Measurements from ENCODE around the gene DRAXIN.
A peak's percentile ranks its signal among the peaks of the same experiment; 100 is the strongest.

DRAXIN gene

DNA sequence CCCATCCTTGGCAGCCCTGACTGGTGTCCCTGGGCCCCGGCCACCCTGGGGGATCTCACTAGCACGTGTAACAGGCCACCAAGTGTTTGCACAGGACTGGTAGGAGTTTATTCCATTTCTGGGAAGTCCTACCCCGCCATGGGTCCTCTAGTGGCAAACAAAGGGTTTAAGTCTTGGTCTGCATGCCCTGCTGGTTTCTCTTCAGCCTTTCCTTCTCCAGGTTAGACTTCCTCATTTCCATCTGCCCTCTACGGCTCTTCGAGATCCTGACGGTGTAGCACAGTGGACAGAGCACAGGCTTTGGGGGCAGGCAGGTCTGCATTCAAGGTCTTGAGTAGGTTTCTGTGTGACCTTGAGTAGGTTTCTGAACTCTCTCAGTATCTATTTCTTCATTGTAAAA, 47.3 kb downstream of the DRAXIN start:
- DNase-seq = no peak

DNA sequence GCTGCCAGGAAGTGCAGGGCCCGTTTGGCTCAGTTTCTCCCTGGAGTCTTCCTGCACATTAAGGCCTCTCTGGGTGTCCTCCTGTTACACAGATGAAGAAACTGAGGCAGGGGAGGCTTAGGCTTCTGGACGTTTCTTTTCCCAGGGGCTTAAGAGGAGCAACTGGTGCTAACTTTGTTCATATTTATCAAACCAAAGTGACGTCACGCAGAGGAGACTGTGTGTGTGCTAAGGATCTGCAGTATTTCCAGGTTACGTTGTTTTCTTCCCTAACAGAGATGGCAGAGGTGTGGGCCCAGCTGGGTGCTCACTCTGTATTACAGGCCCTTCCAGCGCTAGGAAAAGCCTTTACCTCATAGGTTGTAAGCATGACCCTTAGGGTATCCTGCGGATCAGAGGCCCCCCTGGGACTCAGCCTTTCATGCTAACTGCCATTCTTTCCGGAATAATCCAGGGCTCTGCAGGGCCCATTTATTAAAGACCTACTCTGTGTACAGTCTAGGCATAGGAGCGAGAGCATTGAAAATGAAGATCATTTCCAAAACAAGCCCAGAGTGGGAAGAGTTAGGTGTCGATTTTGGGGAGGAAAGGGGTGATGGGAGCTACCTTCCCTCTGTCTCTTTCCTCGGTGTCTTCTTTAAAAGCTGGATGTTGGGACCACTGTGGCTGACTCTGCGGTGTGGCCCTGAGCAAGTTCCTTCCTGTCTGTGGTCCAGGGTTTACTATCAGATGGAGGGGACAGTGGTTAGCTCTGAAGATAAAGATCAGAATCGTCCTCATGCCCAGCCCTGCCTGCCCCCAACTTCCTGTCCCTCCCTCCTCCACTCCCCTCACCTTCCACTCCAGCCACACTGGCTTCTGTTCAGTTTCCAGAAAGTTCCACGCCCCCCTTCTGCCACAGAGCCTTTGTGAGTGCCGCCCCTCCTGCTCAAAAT, 49.0 kb downstream of the DRAXIN start:
- no peak for DNase-seq

DNA sequence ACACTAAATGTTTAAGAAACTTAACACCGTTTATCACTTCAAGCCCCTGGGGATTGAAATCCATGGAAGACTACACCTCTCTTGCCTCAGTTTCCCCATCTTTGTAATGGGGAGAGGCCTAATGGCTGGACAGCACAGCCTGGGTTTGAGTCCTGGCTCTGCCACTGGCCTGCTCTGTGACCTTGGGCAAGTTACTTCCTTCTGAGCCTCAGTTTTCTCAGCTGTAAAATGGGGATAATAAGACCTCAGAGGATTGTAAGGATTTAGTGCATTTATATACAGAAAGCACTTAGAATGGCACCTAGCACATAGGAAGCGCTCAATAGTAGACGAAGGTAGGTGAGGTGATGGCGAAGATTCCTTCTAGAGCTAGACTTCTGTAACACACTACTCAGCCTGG, 50.0 kb downstream of the DRAXIN start:
- no peak for DNase-seq

DNA sequence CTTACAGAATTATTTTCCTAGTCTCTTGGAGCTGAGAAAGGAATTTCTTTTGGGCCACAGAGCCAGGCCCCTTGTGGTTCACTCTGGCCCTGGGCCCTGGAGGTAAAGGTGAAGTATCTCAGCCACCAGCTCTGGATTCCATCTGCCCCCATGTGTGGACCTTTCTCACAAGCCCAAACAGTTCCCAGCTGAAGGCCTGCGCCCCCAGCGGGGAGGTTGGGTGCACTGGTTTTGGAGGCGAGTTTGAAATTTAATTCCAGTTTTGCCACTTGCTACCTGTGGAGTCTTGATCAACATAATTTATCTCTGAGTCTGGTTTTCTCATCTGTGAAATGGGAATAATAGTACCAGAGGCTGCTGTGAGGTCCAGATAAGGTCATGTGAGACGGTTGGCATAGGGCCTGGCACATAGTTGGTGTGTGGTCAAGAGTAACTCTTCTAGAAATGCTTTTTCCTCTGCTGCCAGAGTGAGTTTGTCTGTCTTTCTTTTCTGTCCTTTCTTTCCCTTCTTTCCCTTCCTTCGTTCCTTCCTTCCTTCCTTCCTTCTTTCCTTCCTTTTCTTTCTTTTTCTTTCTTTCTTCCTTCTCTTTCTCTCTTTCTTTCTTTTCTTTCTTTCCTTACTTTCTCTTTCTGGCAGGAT, 50.5 kb downstream of the DRAXIN start:
- no peak for DNase-seq

DNA sequence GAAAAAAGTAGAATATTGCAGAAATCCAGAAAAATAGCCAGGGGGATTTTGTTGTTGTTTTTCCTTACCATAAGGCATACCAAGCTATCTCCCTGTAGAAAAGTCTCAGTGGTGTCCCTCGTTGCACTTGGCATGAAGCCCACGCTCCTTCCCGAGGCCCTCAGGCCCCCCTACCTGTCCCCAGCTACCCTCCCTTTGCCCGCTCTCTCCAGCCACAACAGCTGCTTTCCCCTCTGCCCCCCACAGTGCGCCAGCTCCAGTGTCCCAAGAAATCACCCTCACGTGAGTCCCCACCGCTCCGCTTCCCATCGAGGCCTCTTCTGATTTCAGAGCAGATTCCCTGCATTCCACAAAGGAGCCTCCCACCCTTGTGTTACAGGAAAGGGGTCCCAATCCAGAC, 52.8 kb downstream of the DRAXIN start:
- no peak for DNase-seq

DNA sequence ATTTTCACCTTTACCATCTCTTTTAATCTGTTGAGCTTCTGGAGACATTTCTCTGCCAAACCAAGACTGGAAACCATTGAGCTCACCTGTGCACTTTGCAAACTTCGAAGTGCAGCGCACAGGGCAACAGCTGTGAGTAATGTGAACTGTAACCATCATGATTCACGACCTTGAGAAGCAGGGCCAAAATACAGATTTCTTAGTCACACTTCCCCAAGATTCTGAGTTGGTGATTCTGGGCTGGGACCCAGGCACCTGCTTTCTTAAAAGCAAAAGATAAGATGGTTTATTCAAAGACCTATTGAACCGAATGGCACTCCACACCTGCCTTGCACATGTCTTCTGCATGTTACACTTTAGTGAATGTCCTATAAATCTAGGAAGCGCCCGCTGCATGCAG, 54.6 kb downstream of the DRAXIN start:
- DNase-seq = no peak

DNA sequence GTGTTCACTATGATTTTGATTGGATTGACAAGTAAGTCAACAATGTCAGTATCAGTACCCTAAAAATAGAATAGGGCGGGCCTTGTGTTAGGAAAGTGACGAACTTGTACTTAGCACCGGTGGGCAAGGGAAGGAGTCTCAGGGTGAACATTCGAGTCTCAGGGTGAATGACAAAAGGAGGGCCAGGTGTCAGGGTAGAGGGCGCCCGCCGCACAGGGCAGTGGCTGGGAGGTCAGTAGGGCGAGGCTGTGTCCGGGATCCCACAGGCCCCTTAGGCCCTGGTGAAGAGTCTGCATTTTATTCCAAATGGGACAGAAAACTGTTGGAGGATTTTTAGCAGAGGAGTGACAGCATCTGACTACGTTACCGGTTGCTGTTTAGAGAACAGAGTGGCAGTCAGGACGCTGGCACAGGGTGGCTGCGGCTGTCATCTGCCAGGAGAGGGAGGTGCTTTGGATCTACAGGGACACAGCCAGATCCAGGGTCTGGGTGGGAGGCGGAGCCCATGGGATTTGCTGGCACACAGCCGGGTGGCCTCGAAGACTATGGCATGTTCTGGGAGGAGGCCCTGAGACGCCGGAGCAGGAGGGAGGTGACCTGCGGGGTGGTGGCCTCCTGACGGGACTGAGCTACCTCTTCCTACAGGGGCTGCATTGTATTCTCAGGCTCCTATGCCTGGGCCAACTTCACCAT, 55.4 kb downstream of the DRAXIN start:
- DNase-seq = no peak

DNA sequence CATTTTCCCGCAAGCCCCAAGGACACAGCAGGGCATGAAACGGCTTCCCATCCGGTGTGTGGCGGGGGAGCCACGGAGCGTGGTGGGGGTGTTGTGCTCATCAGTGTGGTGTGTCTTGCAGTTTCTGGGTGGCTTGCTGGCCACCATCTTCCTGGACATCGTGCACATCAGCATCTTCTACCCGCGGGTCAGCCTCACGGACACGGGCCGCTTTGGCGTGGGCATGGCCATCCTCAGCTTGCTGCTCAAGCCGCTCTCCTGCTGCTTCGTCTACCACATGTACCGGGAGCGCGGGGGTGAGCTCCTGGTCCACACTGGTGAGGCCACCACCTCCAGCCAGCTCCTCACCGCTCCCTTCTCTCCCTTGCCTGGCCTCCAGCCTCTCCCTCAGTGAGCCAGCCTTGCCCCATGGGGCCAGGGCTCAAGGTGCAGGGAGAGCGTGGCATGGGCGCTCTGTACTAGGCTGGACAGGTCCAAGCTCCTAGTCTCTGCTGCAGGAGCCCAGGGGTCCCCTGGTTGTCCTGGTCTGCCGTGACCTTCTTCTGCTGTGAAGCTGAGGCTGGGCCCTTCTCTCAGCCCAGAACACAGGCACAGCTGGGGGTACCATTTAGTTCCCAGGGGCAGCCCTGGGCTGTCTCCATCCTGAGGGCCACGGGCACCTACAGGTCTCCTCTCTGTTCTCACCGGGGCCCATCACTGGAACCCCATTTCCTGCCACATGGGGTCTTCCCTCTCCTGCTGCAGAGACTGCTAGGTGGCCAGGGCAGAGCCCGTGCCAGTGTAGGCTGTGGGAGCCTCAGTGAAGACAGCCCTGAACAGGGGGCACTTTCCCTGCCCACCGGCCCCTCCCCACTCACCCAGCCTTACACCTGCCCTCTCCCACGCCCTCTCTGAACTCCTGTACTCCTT, 57.0 kb downstream of the DRAXIN start:
- no peak for DNase-seq

DNA sequence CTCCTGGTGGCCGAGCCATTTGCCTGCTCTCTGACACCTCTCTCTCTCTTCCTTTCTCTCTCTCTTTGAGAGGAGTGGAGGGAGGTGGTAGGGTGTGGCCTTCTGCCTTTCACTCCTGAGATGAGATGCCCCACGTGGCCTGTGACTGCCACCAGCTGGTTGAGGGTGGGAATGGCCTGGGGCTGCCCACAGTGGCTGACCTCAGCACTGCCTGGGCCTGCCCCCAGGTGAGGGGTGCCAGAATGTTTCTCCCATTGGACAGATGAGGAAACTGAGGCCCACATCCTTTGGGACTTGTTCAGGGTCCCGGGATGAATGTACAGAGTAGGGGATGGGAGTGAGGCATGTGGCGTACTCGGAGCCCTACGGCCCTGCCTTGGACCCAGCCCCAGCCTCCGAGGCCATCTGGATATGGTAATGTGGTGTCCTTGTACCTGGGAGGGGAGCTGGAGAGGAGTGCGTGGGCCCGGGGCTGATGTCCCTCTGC, 57.7 kb downstream of the DRAXIN start:
- DNase-seq = peak; percentile 71

DNA sequence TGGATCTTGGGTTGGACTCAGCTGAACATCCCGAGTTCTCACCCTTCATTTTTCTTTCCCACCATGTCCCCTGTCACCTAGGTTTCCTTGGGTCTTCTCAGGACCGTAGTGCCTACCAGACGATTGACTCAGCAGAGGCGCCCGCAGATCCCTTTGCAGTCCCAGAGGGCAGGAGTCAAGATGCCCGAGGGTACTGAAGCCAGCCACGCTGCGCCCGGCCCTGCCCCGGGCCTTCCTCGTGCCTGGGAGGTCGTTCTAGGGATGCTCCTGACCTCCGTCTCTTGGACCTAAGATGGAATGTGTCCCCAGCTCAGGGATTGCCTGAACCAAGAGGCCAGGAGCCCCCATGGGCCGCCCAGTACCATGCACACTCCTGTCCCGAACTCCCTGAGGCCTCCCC, 58.5 kb downstream of the DRAXIN start:
- DNase-seq = no peak

DNA sequence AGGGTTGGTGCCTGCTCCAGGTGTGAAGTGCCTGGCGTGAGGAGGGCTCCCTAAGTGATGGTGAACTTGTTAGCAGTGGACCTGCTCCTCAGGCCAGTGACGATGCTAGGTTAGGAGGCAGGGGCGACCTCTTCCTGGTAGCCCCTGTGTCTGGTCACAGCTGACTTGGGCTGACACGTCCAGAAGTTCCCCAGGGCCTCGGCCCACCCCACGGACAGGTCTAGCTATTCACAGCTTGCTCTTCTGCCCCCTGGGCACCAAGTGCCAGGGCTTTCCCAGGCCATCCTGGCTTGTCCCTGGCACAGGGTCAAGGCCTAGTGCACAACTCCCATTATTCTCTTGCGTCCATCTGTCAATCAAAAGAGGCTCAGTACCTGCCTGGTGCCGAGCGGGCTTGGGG, 59.6 kb downstream of the DRAXIN start:
- DNase-seq = no peak

DNA sequence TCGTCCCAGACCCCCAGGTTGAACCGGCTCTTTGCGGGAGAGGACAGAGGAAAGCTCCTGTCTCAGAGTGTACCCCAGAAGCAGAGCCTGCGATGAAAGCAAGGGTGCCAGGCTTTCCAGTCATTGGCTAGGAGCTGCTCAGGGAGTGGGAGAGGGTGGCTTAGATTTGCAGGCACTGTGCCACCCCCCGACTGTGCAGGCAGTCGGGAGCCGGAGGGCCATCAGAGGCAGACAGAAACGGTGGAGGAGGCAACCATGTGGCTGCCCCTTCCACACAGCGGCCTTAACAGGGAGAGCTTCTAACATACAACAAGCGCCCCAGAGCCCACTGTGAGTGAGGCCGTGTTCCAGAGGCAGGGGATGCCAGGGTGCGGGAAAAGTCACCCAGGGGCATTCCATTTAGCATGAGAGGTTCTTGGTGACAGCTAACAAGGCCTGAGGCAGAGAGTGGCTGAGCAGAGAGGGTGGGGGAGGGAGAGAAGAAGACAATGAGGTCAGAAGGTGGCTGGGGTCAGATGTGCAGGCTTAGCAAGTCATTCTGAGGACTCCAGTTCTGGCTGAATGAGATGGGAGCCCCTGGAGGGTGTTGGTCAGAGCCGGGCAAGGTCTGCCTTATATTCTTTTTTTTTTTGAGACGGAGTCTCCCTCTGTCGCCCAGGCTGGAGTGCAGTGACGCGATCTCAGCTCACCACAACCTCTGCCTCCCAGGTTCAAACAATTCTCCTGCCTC, 61.0 kb downstream of the DRAXIN start:
- no peak for DNase-seq

DNA sequence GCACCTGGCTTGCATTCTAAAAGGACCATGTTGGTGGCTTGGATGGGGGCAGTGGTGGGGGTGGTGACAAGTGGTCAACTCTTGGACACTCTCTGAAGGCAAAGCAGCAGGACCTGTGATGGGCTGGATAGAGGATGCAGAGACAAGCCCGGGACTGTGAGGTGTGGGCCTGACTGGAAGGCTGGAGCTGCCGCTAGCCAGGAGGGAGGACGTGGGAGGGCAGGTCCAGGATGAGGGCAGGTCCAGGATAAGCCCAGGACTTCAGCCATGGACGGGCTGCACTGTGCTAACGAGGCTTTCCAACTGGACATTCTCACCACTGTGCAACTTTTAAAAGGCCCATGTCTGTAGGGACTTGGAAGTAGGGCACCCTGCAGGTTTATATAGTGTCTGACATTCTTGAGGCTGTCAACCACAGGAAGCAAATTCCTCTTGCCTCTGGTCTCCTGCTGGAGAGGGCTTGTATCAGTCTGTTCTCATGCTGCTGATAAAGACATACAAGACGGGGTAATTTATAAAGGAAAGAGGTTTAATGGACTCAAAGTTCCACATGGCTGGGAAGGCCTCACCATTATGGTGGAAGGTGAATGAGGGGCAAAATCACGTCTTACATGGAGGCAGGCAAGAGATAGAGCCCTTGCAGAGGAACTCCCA, 62.2 kb downstream of the DRAXIN start:
- no peak for DNase-seq

DNA sequence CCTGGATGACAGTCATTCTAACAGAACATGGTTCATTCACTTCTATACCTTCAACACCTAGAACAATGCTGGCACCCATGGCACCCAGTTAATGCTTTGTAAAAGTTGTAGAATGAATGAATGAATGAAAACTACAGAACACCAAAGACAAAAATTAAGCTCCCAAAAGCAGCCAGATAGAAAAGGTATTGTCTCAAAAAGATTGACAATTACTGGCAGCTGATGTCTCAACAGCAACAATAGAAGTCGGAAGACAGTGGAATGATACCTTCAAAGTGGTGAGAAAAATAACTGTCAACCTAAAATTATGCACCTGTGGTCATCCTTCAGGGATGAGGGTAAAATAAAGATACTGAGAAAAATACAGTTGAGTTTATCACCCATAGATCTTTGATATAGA, 65.5 kb downstream of the DRAXIN start:
- DNase-seq = no peak

DNA sequence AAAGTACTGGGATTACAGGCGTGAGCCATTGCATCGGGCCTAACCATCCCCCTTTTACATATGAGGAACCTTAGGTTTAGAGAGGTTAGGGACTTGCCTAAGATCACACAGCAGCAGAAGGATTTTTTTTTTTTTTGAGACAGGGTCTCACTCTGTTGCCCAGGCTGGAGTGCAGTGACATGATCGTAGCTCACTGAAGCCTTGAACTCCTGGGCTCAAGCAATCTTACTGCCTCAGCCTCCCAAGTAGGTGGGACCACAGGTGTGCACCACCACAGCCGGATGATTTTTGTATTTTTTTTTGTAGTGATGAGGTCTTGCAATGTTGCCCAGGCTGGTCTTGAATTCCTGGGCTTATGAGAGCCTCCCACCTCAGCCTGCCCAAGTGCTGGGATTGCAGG, 68.3 kb downstream of the DRAXIN start:
- no peak for DNase-seq

DNA sequence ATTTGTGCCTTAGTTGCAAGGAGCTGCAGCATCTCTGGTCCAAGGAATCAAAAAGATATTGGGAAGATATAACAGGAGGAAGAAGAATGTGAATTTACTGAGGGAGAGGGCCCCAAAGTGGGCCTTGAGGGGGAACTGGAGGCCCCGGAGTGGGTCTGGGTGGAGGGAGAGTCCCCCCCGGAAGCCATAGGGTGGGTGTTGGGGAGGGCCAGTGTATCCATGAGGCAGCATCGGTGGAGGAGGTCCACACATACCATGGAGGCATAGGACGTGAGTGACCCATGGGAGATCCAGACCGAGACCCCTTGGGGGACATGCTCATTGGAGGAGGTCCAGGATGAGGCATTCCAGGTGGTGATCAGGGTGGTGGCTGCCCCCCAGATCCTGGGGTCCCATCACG, 69.8 kb downstream of the DRAXIN start:
- DNase-seq = no peak

DNA sequence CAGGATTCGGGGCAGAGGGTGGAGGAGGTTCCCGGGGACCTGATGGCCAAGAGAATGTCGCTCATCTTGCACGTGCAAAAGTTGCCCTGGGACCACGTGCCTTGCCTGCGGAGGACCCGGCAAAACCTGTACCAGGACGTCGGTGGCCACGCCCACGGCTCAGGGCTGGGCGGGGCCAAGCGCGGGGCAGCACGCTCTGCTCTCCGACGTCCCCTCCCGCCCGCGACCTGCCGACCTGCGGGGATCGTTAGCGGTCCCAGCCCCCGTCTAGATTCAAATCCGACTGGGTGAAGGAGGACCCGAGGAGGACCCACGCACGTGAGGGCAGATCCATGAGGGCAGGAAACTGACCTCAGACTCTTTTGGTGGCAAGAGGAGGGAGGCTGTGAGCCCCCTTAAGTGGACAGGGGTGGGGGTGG, 70.5 kb downstream of the DRAXIN start, which contains the start of gene C1orf167:
Gene C1orf167 (plus strand): TSS at position 206 of the 419 bp plus-strand sequence. CDS start 2,208 bp downstream, outside the sequence.
- peak; percentile 51 to 58 for DNase-seq

DNA sequence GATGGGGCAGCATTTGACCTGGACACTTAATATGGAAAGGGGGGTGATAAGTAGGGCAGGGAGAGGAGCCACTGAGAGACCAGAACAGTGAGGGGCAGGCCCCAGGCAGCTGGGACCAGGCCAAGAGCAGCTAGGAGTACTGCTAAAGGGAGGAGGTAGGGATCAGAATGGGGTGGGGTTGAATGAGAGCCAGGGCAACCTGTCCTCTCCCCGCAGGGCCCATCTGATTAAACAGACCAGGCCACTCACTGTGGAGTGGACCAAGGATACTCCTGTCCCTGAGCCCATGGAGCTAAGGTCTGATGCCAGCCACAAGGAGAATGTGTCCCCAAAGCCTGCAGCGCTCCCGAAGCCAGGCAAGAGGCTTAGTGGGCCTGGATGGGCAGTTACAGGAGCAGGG, 72.6 kb downstream of the DRAXIN start:
- DNase-seq = no peak

DNA sequence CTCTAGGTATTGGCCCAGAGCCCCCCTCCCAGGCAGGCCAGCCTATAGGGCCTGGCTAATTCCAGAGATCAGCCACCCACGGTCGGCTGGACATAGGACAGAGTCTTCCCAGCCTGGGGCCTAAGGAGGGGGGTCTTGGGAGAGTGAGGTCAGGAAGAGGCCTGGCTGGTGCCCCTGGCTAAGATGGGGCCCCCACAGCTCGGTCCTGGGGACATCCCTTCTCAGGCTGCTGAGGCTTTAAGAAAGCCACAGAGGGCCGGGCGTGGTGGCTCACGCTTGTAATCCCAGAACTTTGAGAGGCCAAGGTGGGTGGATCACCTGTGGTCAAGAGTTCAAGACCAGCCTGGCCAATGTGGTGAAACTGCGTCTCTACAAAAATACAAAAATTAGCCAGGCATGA, 73.0 kb downstream of the DRAXIN start:
- DNase-seq = no peak

DNA sequence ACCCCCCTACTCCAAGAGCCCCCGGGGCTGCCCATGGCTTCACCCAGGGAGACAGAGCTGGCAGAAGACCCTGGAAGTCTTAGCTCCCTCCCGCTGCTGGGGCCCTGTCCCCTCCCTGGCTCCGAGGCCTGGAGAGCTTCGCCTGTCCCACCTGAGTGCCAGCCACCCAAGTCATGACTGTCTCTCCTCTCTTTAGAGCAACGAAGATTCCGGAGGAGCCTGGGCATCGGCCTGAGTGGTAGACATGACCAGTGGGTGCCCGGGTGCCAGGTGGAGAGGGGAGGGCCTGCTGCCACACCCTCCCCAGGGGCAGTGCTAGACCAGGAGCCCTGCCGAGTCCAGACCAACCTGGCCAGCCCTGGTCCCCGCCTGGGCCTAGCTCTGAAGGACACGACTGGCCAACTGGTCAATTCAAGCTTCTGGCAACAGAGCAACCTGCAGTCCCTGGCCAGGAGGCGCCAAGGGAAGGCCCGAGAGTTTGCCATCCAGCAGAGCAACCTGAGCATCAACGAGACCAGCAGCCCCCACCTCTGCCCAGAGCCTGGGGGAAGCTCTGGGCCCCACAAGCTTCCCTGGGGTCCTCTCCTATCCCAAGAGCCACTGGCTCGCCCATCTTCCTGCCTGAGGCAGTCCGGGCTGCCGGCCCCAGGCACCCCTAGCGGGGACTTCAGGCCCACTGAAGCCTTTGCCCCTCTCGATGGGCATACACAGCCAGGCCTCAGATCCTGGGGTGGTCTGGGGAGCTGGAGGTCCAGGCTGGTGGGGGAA, 74.3 kb downstream of the DRAXIN start:
- DNase-seq = no peak
